ENCODE results near the gene TRAF5.
"Not testable (repeated sequence)": the region's sequence is repeated elsewhere in the genome, so short reads cannot be mapped to it uniquely, and the experiment has no call there.

Gene TRAF5

GRCh38 chr1:211349741-211350140 is 23.1 kb downstream of the TRAF5 start:
- no peak for DNase-seq

DNA sequence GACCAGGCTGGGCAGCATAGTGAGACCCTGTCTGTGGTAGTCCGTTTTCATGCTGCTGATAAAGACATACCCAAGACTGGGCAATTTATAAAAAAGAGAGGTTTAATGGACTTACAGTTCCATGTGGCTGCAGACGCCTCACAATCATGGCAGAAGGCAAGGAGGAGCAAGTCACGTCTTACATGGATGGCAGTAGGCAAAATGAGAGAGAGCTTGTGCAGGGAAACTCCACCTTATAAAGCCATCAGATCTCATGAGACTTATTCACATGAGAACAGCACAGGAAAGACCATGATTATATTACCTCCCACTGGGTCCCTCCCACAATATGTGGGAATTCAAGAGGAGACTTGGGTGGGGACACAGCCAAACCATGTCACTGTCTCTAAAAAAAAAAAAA is 25.4 kb downstream of the TRAF5 start:
- DNase-seq: not testable (repeated sequence)

DNA sequence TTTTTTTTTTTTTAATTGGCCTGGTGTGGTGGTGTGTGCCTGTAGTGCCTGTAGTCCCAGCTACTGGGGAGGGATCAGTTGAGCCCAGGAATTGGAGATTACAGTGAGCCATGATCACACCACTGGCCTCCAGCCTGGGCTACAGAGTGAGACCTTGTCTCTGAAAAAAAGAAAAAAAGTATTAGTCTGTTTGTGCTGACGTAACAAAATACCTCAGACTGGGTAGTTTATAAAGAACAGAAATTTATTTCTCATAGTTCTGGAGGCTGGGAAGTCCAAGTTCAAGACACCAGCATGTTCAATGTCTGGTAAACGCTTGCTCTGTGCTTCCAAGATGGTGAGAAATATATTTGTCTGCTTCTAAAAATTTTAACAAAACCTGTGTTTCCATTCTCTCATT is 25.8 kb downstream of the TRAF5 start:
- DNase-seq: no peak

DNA sequence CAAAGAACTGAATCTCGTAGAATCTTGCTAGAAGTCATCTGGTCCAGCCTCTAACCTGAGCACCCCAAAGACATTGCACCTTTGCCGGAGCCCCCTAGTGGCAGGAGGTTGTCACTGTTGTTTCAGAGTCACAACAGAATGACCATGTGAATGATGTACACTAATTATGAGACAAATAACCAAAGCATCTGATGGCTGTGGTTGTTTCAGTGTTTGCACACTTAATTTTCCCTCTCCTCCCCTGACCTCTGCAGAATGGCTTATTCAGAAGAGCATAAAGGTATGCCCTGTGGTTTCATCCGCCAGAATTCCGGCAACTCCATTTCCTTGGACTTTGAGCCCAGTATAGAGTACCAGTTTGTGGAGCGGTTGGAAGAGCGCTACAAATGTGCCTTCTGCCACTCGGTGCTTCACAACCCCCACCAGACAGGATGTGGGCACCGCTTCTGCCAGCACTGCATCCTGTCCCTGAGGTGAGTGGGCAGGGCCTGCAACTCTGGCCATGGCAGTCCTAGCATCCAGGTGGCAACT is 26.4 kb downstream of the TRAF5 start:
- peak; percentile 55 for DNase-seq

DNA sequence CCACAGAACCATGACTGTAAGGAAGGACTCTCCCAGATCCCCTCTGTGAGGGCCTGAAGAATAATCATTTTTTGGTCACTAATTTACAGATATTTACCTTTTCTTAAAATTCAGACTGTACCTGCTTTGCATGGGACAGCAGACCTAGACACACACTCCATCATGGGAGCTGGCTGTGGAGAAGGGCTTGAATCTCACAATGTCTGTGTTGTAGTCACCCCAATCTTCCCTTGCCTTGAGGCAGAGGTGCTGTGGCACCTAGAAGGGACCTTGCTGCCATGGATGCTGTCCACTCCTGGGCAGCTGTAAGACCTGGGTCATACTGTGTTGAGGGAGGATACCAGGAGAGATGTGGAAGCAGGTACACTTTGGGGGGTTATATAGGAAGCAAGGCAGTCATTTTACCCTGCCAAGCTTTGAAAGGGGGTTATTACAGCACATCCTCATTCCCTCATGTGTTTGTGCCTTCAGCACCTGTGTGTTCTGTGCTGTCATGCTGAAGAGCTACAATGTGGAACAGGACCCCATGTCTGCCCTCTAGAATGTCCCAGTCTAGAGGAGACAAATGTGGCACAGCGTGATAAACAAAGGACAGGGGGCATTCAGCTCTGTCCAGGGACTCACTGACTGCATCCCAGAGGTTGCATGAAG is 27.1 kb downstream of the TRAF5 start:
- DNase-seq: no peak

DNA sequence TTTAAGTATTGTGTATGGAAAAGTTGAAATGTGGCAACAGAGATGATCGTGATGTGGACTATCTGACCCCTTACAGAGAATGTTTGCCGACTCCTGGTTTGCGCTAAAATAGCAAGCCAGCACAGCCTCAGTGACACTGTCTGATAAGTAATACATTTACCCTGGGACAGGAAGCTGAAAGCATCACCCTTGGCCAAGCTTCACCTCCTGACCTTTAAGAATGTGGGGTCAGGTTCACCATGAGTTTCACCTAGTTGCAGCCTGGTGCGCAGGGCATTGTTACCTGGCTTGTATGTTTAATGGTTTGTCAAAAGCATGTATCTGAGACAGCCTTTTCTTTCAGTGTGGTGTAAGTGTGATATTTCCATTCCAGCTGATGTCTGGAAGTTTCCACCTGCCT is 29.2 kb downstream of the TRAF5 start:
- peak; percentile 17 for DNase-seq

GRCh38 chr1:211356723-211357407 is 30.2 kb downstream of the TRAF5 start:
- DNase-seq: no peak

DNA sequence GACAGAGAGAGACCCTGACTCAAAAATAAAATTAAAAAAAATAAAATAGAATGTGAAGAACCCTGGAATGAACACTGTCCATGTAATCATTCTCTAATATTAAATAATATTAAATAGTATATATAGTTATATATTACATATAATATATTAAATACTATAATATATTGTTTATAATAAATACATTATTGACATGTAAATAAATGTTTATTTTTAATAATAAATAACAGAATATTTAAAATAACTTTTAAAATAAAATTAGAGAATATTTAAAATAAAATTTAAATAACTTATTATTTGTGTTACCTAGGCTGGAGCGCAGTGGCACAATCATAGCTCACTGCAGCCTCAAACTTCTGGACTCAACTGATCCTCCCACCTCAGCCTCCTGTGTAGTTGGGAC is 32.1 kb downstream of the TRAF5 start:
- no peak for DNase-seq

GRCh38 chr1:211359876-211360275 is 33.2 kb downstream of the TRAF5 start:
- DNase-seq: no peak

DNA sequence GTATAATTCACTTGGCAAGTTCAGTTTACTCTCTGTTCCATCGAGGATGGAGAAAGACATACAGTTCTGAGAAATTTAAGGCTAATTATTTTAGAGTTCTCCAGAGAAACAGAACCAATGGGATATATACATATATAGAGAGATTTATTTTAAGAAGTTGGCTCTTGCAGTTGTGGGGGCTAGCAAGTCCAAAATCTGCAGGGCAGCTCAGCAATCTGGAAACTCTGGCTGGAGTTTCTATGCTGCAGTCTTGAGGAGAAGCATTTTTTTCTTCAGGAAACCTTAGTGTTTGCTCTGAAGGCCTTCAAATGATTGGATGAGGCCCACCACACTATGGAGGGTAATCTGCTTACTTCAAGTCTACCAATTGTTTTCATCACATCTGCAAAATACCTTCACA is 34.6 kb downstream of the TRAF5 start:
- DNase-seq: no peak

DNA sequence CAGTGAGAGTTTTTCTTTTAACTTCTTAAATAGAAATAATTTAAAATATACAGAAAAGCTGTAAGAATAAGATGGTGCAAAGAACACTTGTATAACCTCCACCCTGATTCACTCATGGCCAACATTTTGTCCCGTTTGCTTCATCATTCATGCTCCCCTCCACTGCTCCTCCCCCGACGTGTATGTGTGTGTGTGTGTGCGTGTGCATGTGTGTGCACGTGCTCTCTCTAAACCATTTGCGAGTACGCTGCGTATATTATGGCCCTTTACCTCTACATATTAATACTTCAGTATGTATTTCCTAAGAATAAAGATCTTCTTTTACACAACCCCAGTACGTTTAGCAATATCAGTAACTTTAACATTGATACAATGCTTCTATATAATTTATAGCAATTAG is 43.0 kb downstream of the TRAF5 start:
- no peak for DNase-seq

DNA sequence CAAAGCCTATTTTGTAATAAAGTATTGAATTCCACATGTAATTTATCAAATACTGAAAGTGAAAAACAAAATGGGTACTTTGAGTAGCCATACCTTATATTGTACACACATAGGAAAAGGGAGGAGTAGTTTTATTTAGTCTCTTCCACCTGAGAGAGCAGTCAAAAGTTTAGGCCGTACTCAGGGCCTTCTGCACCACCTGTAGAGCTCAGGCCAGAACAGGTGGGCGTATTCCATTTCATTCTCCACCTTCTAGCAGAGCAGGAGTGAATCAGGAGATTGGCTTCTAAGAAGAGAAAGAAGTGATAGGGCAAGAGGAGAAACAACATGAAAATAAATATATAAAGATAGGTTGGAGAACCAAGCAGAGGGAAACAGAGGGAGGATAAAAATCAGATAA is 44.0 kb downstream of the TRAF5 start:
- no peak for DNase-seq

GRCh38 chr1:211371406-211372105 is 44.9 kb downstream of the TRAF5 start:
- no peak for DNase-seq

DNA sequence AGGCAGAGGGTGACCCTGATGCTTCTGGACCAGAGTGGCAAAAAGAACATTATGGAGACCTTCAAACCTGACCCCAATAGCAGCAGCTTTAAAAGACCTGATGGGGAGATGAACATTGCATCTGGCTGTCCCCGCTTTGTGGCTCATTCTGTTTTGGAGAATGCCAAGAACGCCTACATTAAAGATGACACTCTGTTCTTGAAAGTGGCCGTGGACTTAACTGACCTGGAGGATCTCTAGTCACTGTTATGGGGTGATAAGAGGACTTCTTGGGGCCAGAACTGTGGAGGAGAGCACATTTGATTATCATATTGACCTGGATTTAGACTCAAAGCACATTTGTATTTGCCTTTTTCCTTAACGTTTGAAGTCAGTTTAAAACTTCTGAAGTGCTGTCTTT is 45.8 kb downstream of the TRAF5 start:
- no peak for DNase-seq

DNA sequence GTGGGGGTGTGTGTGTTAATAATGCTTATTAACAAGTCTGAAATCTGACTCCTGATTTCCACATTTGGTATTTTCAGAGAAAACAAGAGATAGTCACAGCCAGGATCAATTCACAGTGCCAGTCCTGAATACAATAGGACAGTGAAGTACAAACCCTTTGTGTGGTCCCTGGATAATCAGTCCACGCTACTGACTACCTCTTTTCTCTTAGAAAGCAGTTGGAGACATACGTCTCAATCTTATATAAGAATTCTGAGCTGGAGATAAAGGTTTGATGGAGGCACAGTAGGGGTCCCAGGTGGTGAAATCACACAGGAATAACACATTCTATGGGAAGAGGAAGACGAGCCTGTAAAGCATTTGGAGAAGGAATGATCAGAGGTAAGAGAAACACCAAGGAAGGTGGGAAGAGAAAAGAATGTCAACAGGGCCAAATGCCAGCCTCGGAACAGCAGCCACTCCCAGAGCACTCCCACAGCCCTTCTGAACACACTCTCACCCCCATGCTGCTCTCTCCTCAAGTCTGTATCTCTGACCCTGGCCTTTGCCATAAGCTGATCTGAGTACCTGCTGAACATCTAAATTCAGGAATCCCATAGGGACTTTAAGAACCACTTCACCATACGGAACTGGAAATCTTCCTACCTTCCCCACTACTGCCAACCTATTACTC is 48.6 kb downstream of the TRAF5 start:
- no peak for DNase-seq

DNA sequence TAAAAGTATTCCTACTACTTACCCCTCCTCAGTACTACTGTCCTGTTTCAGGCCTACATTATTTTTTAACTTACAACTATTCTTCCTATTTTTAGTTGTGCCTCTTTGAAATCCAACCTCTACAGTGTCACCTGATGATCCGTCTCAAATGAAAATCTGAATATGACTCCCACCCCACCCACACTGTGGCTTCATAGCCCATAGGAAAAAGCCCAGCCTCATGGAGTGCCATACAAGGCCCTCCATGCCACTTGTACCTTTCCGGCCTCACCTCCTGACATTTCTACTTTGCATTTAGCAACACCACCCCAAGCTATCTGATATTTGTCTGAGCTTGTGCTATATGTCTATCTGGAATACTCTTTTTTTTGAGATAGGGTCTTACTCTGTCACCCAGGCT is 49.3 kb downstream of the TRAF5 start:
- DNase-seq: no peak

DNA sequence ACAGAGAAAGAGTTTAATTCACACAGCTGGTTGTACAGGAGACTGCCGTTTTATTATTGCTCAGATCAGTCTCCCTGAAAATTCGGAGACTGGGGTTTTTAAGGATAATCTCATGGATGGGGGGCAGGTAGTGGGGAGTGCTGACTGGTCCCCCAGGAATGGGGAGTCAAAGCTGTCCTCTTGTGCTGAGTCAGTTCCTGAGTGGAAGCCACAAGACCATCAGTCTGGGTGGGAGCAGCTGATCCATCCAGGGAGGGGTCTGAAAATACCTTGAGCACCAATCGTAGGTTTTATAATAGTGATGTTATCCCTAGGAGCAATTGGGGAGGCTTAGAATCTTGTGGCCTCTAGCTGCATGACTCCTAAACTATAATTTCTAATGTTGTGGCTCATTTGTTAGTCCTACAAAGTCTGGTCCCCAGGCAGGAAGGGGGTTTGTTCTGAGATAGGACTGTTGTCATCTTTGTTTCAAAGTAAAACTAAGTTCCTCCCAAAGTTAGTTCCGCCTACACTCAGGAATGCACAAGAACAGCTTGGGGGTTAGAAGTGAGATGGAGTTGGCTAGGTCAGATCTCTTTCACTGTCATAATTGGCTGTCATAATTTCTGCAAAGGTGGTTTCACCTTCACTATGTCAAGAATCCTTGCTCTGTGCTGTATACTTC is 50.3 kb downstream of the TRAF5 start:
- DNase-seq: no peak

DNA sequence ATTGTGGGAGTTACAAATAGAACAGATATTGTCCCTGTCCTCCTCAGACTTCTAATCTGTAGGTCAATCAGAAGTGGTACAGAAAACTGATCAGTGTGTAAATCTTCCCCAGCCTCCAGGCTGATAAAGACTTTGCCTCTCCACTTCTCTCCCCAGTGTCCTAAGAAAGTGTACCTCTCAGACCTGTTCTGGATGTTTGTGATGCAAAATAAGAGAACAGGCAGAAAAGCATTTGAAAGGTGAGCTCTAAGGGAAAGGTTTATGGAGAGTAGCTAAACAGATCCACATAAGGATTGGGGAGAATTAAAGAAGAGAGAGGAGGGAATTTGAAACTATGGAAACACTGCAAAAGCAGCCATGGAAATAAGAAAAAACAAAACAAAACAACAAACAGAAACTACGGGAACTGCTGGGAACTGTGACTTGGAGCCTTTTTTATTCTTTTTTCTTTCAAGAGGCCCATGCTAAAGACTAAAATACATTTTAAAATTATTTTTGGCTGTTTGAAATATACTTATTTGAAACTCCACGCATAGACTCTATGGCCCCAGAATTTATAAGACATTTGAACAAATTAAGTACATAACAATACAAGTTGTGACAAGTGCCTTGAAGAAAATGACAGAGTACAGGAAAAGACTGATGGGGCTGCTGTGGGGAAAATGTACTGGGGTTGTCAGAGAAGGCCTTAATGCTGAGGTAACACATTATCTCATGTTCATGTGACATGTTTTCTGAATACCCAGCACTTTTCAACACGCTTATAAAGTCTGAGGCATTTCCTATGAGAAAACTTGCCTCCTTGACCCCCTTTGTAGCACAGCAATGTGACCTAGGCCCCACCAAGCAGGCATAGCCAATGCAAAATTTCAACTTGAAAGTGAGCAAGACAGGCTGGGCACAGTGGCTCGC is 51.2 kb downstream of the TRAF5 start:
- no peak for DNase-seq

- DNase-seq: no peak
These were observed 52.2 kb downstream of the TRAF5 start for GRCh38 chr1:211378844-211379243.

- DNase-seq: no peak
These were observed 52.8 kb downstream of the TRAF5 start for GRCh38 chr1:211379446-211379845.

DNA sequence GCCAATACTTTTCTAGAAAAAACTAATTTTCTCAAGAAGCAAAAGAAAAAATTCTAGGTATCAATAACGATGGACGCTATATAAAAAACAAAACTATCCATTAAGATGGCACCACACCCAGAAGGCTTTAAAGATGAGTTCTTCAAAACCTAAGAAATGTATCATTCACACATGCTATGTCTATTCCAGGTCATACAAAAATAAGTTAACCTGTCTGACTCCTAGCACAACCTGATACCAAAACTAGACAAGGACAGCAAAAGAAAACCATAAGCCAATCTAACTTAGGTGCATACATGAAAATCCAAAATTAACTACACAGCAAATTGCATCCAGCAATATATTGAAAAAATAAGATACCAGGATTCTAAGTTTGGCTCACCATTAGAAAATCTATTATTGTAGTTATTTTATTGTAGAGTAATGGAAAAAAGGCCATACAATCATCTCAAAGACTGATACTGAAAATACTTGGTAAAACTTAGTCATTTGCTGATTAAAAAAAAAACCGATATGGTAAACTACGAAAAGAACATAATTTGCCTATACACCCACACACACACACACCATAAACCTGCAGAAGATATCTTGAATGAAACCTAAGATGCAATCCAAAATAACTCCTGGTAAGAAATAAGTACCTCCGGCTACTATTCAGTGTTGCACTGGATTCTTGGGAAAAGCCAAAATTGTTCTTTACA is 55.0 kb downstream of the TRAF5 start:
- DNase-seq: no peak
